ENCODE data around the gene C10orf95. TPM values are rescaled to one million over a fixed set of nuclear protein-coding genes. Genes with fewer than 3 reads are reported as not detected.

The C10orf95 gene
- polyA plus RNA-seq, 2 of the 4 experiments (the other 2 are of a cell fraction), result 0.12 to 0.13 TPM

DNA sequence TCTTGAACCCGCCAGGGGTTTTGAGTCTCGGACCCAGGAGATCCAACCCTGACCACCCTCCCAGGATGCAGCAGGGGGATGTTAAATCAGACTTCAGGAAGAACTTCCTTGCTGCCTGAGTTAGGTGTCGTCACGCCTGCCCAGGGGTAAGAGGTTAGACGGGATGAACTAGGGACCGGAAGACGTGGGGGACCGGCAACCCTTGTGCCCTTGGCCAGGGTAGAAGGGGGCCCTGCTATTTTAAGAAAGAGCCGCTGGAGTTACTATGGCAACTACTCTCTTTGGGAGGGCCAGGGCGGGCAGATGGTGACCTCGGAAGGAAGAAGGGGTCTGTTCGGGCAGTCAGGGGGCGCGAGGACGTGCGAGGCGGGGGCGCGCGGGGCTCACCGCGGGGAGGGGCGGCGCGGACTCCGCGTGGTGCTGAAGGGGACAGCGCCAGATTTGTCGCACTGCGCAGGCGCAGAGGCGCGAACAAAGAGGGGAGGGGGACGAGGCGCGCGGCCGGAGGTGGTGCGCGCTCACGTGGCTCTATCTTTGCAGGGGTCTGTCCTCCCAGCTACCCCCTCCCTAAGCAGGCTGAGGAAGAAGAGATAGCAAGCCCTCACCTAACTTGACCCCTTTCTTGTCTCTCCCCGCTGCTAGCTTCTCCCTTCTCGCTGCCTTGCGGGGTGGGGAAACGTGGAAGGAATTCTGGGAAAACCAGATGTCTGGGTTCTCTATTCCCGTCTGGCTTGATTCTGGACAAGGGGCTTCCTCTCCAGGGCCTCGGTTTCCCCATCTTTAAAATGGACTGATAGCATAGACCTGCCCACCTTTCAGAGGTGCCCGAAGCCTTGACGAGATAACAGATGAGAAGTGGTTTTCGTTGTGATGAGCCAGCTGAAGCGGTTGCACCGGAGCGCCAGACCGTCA, 31.8 kb downstream of the C10orf95 start (continued):
- TF ChIP-seq MYC (IDR thresholded peaks at IDR 0.05; ENCODE audit: borderline replicate concordance, low read length) (0 out of 2 replicates have a peak, but pooled peaks have one; percentile 15), KDM1A (IDR thresholded peaks at IDR 0.05; ENCODE audit: low read depth) (no peak), EHMT2 (IDR thresholded peaks at IDR 0.05; ENCODE audit: low read depth) (peak; percentile 65; the same call in 1 of the 2 replicates), NFE2L2 (conservative IDR thresholded peaks at IDR 0.05; ENCODE audit: low read length) (no peak), CHD2 (IDR thresholded peaks at IDR 0.05; ENCODE audit: low read length, partially characterized antibody) (no peak), ZNF302 (CRISPR knock-in tag; IDR thresholded peaks at IDR 0.05) (no peak), RNF2 (IDR thresholded peaks at IDR 0.05; ENCODE audit: borderline replicate concordance, low read depth) (no peak), JUNB (IDR thresholded peaks at IDR 0.05) (no peak), TFCP2L1 (CRISPR knock-in tag; IDR thresholded peaks at IDR 0.05) (no peak), HDAC2 (IDR thresholded peaks at IDR 0.05) (no peak), MAZ (IDR thresholded peaks at IDR 0.05; ENCODE audit: borderline replicate concordance, low read depth, low read length) (0 out of 2 replicates have a peak, but pooled peaks have one; percentile 45), HOXB5 (CRISPR knock-in tag; IDR thresholded peaks at IDR 0.05) (no peak), NPAS2 (CRISPR knock-in tag; IDR thresholded peaks at IDR 0.05; ENCODE audit: borderline replicate concordance) (no peak), CHD4 (IDR thresholded peaks at IDR 0.05; ENCODE audit: borderline replicate concordance) (no peak), POLR2A (IDR thresholded peaks at IDR 0.05; ENCODE audit: low read length) (0 out of 2 replicates have a peak, but pooled peaks have one; percentile 14), HOXB13 (CRISPR knock-in tag; IDR thresholded peaks at IDR 0.05; ENCODE audit: low read depth) (no peak), FOSB (CRISPR knock-in tag; IDR thresholded peaks at IDR 0.05) (no peak), ESRRA (IDR thresholded peaks at IDR 0.05; ENCODE audit: borderline replicate concordance, low read length) (no peak)
- TF ChIP-seq, protein P1, sequence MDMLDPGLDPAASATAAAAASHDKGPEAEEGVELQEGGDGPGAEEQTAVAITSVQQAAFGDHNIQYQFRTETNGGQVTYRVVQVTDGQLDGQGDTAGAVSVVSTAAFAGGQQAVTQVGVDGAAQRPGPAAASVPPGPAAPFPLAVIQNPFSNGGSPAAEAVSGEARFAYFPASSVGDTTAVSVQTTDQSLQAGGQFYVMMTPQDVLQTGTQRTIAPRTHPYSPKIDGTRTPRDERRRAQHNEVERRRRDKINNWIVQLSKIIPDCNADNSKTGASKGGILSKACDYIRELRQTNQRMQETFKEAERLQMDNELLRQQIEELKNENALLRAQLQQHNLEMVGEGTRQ (IDR thresholded peaks at IDR 0.05), result no peak
- TF ChIP-seq, protein P2, sequence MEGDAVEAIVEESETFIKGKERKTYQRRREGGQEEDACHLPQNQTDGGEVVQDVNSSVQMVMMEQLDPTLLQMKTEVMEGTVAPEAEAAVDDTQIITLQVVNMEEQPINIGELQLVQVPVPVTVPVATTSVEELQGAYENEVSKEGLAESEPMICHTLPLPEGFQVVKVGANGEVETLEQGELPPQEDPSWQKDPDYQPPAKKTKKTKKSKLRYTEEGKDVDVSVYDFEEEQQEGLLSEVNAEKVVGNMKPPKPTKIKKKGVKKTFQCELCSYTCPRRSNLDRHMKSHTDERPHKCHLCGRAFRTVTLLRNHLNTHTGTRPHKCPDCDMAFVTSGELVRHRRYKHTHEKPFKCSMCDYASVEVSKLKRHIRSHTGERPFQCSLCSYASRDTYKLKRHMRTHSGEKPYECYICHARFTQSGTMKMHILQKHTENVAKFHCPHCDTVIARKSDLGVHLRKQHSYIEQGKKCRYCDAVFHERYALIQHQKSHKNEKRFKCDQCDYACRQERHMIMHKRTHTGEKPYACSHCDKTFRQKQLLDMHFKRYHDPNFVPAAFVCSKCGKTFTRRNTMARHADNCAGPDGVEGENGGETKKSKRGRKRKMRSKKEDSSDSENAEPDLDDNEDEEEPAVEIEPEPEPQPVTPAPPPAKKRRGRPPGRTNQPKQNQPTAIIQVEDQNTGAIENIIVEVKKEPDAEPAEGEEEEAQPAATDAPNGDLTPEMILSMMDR (IDR thresholded peaks at IDR 0.05), result no peak
- TF ChIP-seq, protein P3, sequence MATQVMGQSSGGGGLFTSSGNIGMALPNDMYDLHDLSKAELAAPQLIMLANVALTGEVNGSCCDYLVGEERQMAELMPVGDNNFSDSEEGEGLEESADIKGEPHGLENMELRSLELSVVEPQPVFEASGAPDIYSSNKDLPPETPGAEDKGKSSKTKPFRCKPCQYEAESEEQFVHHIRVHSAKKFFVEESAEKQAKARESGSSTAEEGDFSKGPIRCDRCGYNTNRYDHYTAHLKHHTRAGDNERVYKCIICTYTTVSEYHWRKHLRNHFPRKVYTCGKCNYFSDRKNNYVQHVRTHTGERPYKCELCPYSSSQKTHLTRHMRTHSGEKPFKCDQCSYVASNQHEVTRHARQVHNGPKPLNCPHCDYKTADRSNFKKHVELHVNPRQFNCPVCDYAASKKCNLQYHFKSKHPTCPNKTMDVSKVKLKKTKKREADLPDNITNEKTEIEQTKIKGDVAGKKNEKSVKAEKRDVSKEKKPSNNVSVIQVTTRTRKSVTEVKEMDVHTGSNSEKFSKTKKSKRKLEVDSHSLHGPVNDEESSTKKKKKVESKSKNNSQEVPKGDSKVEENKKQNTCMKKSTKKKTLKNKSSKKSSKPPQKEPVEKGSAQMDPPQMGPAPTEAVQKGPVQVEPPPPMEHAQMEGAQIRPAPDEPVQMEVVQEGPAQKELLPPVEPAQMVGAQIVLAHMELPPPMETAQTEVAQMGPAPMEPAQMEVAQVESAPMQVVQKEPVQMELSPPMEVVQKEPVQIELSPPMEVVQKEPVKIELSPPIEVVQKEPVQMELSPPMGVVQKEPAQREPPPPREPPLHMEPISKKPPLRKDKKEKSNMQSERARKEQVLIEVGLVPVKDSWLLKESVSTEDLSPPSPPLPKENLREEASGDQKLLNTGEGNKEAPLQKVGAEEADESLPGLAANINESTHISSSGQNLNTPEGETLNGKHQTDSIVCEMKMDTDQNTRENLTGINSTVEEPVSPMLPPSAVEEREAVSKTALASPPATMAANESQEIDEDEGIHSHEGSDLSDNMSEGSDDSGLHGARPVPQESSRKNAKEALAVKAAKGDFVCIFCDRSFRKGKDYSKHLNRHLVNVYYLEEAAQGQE (IDR thresholded peaks at IDR 0.05), result peak; percentile 95

Data from A549 (cell line).